PC-3 (cell line): ENCODE data around the gene CCDC190. TPM values are rescaled to one million over a fixed set of nuclear protein-coding genes. Genes with fewer than 3 reads are reported as not detected.

Experiments used
- ATAC-seq: fragments of 200-7000 bp; cut with Tn5 transposase; 2 replicates; pipeline ENCODE4 v1.9.1; 2020; ENCODE audit warnings: mild to moderate bottlenecking, moderate library complexity
- BruUV-seq: library from RNA; stranded (reverse); fragments of 400-500 nt; replicated peaks from 2 replicates; lab custom pipeline; 2021; lab: Mats Ljungman, UMichigan
- CTCF ChIA-PET: fragments of 300-600 bp; sonication (Branson Sonifier 250); formaldehyde crosslinking; loops from one replicate; lab custom pipeline; 2022; ENCODE audit warnings: antibody characterized with exemption; lab: Charles Lee
- POLR2A ChIA-PET: fragments of 300-600 bp; sonication (Branson Sonifier 250); formaldehyde crosslinking; loops from one replicate; lab custom pipeline; 2022; ENCODE audit warnings: antibody characterized with exemption; ENCODE audit not compliant: unreplicated experiment; lab: Charles Lee
- DNase-seq: peaks from one replicate; pipeline ENCODE4 v3.0.0-alpha.2; 2015
- H2AFZ ChIP-seq: fragments of 300-600 bp; sonication (generic); 2 replicates; pipeline ENCODE4 v1.6.0; 2016; ENCODE audit warnings: antibody characterized with exemption, low read length
- H3F3A ChIP-seq: fragments of 300-600 bp; sonication (generic); one replicate; pipeline ENCODE4 v1.6.0; 2017; ENCODE audit warnings: antibody characterized with exemption, low read length, control low read depth, mild to moderate bottlenecking; ENCODE audit not compliant: unreplicated experiment
- H3K27ac ChIP-seq: fragments of 300-600 bp; sonication (generic); 2 replicates; pipeline ENCODE4 v1.5.1; 2016; ENCODE audit warnings: mild to moderate bottlenecking, low read length
- H3K27me3 ChIP-seq: fragments of 300-600 bp; sonication (generic); 2 replicates; pipeline ENCODE4 v1.6.1; 2016; ENCODE audit warnings: low read length, mixed read lengths
- H3K36me3 ChIP-seq: fragments of 300-600 bp; sonication (generic); 2 replicates; pipeline ENCODE4 v1.6.1; 2016; ENCODE audit warnings: low read depth, mixed run types, low read length, mixed read lengths
- H3K4me1 ChIP-seq: fragments of 300-600 bp; sonication (generic); 2 replicates; pipeline ENCODE4 v1.5.1; 2016; ENCODE audit warnings: low read length; ENCODE audit not compliant: insufficient read depth
- H3K4me2 ChIP-seq: fragments of 300-600 bp; sonication (generic); 2 replicates; pipeline ENCODE4 v1.6.0; 2016; ENCODE audit warnings: low read length
- H3K4me3 ChIP-seq: fragments of 300-600 bp; sonication (generic); 2 replicates; pipeline ENCODE4 v1.5.1; 2016; ENCODE audit warnings: mild to moderate bottlenecking, low read length, mixed read lengths
- H3K79me2 ChIP-seq: fragments of 300-600 bp; sonication (generic); 2 replicates; pipeline ENCODE4 v1.6.1; 2017; ENCODE audit warnings: low read length, mixed read lengths
- H3K9ac ChIP-seq: fragments of 300-600 bp; sonication (generic); 2 replicates; pipeline ENCODE4 v1.6.0; 2016; ENCODE audit warnings: mild to moderate bottlenecking, low read length
- H3K9me2 ChIP-seq: fragments of 300-600 bp; sonication (generic); replicated peaks from 2 replicates; pipeline ENCODE4 v1.6.1; 2016; ENCODE audit warnings: mixed run types, low read length, mixed read lengths
- H3K9me3 ChIP-seq: fragments of 300-600 bp; sonication (generic); 2 replicates; pipeline ENCODE4 v1.6.1; 2016; ENCODE audit warnings: low read length, mixed read lengths
- H4K20me1 ChIP-seq: fragments of 300-600 bp; sonication (generic); 2 replicates; pipeline ENCODE4 v1.6.1; 2016; ENCODE audit warnings: low read length, mixed read lengths
- EZH2 ChIP-seq: fragments of 300-600 bp; sonication (generic); IDR thresholded peaks from one replicate; pipeline ENCODE4 v1.6.1; 2017; ENCODE audit warnings: antibody characterized with exemption, mild to moderate bottlenecking, low read length; ENCODE audit not compliant: unreplicated experiment
- EZH2phosphoT487 ChIP-seq: fragments of 300-600 bp; sonication (generic); IDR thresholded peaks from 2 replicates; pipeline ENCODE4 v1.6.1; 2018; ENCODE audit warnings: mild to moderate bottlenecking, antibody characterized with exemption, low read length, borderline replicate concordance
- intact Hi-C: fragments of 100-400 bp; cut with micrococcal nuclease; formaldehyde crosslinking; loops from 2 replicates; pipeline ENCODE4 v1.9.0; 2023
- total RNA-seq: library from RNA; depleted of rRNA; stranded (reverse); fragments of >200 nt; gene quantifications from 2 replicates; pipeline ENCODE4 v1.2.3, GENCODE V29; 2014
- TF ChIP-seq, protein P1 (sequence below): fragments of 300-600 bp; sonication (generic); conservative IDR thresholded peaks from 2 replicates; pipeline ENCODE4 v1.5.1; 2017; ENCODE audit warnings: antibody characterized with exemption, low read depth, mild to moderate bottlenecking, low read length

CCDC190 gene
- total RNA-seq, 1 experiment from 2014 or later: 0.62 TPM

GRCh38 chr1:162885265-162885664, 24.3 kb upstream of the CCDC190 start:
- Histone ChIP-seq H3K27me3 (no peaks in the 10 kb centered on the region), H3K27ac (no peak overlapping the region), H2AFZ (no peak overlapping the region), H3K4me2 (no peak overlapping the region), H3K9me3 (no peaks in the 10 kb centered on the region), H3K9ac (no peak overlapping the region), H3K4me1 (no peaks in the 10 kb centered on the region), H3F3A (no peaks in the 10 kb centered on the region), H3K9me2 (no peaks in the 10 kb centered on the region), H3K4me3 (no peak overlapping the region), H4K20me1 (no peaks in the 10 kb centered on the region), H3K79me2 (no peaks in the 10 kb centered on the region), H3K36me3 (no peaks in the 10 kb centered on the region)
- DNase-seq (no peak), ATAC-seq (no peak)
- POLR2A ChIA-PET: no interaction called here
- intact Hi-C loops: no loop called here
- CTCF ChIA-PET: no interaction called here
- TF ChIP-seq, protein P1, sequence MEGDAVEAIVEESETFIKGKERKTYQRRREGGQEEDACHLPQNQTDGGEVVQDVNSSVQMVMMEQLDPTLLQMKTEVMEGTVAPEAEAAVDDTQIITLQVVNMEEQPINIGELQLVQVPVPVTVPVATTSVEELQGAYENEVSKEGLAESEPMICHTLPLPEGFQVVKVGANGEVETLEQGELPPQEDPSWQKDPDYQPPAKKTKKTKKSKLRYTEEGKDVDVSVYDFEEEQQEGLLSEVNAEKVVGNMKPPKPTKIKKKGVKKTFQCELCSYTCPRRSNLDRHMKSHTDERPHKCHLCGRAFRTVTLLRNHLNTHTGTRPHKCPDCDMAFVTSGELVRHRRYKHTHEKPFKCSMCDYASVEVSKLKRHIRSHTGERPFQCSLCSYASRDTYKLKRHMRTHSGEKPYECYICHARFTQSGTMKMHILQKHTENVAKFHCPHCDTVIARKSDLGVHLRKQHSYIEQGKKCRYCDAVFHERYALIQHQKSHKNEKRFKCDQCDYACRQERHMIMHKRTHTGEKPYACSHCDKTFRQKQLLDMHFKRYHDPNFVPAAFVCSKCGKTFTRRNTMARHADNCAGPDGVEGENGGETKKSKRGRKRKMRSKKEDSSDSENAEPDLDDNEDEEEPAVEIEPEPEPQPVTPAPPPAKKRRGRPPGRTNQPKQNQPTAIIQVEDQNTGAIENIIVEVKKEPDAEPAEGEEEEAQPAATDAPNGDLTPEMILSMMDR: no peak
- no peak for TF ChIP-seq EZH2
- TF ChIP-seq EZH2phosphoT487: no peak
- no TSS peak for BruUV-seq

- Histone ChIP-seq H3K36me3 (no peaks in the 10 kb centered on the region), H3K4me3 (no peak overlapping the region), H3K9me3 (no peaks in the 10 kb centered on the region), H3K9ac (no peak overlapping the region), H3K27ac (no peak overlapping the region), H3K9me2 (no peaks in the 10 kb centered on the region), H3K79me2 (no peaks in the 10 kb centered on the region), H4K20me1 (no peaks in the 10 kb centered on the region), H3F3A (no peaks in the 10 kb centered on the region), H3K4me2 (no peak overlapping the region), H3K4me1 (no peaks in the 10 kb centered on the region), H3K27me3 (no peaks in the 10 kb centered on the region), H2AFZ (no peak overlapping the region)
- no TSS peak for BruUV-seq
- ChIA-PET POLR2A (no interaction called here), CTCF (no interaction called here)
- intact Hi-C loops: no loop called here
- TF ChIP-seq, protein P1: no peak
- TF ChIP-seq EZH2phosphoT487 (no peak), EZH2 (no peak)
- ATAC-seq (no peak), DNase-seq (no peak)
Observed at GRCh38 chr1:162884831-162885230, 23.9 kb upstream of the CCDC190 start.

GRCh38 chr1:162882248-162882674, 21.3 kb upstream of the CCDC190 start:
- H3K36me3 ChIP-seq: no peaks in the 10 kb centered on the region
- H3F3A ChIP-seq: no peaks in the 10 kb centered on the region
- H3K4me2 ChIP-seq: no peak overlapping the region
- DNase-seq (no peak), ATAC-seq (no peak)
- H3K27ac ChIP-seq: no peak overlapping the region
- H3K27me3 ChIP-seq: no peaks in the 10 kb centered on the region
- no peaks in the 10 kb centered on the region for H3K9me3 ChIP-seq
- H3K4me3 ChIP-seq: no peak overlapping the region
- H3K9me2 ChIP-seq: no peaks in the 10 kb centered on the region
- H4K20me1 ChIP-seq: no peaks in the 10 kb centered on the region
- POLR2A ChIA-PET: no interaction called here
- H3K9ac ChIP-seq: no peak overlapping the region
- CTCF ChIA-PET: no interaction called here
- H3K79me2 ChIP-seq: no peaks in the 10 kb centered on the region
- intact Hi-C loops: no loop called here
- BruUV-seq: no TSS peak
- TF ChIP-seq, protein P1: no peak
- TF ChIP-seq EZH2phosphoT487 (no peak), EZH2 (no peak)
- H2AFZ ChIP-seq: no peak overlapping the region
- no peaks in the 10 kb centered on the region for H3K4me1 ChIP-seq
